Caco-2 (cell line): ENCODE measurements around the gene FIBCD1. TPM values are rescaled to one million over a fixed set of nuclear protein-coding genes. Genes with fewer than 3 reads are reported as not detected.

Experiments used
- BruUV-seq: library from RNA; stranded (reverse); fragments of 400-500 nt; replicated peaks from 2 replicates; lab custom pipeline; 2021; lab: Mats Ljungman, UMichigan
- CTCF ChIA-PET: fragments of 300-600 bp; sonication (Branson Sonifier 250); formaldehyde crosslinking; loops from one replicate; lab custom pipeline; 2022; ENCODE audit warnings: antibody characterized with exemption; lab: Charles Lee
- POLR2A ChIA-PET: fragments of 300-600 bp; sonication (Branson Sonifier 250); formaldehyde crosslinking; loops from one replicate; lab custom pipeline; 2022; ENCODE audit warnings: antibody characterized with exemption; lab: Charles Lee
- DNase-seq, 2 experiments: peaks; one replicate each; pipeline versions ENCODE4 v3.0.0 to v3.0.0-alpha.2; 2020 to 2022
- H3K27me3 ChIP-seq: replicated peaks from 2 replicates; pipeline ENCODE4 v1.6.0; 2011; ENCODE audit warnings: low read length; ENCODE audit not compliant: control insufficient read depth, insufficient read depth
- H3K36me3 ChIP-seq: 2 replicates; pipeline ENCODE4 v1.5.1; 2011; ENCODE audit warnings: low read length; ENCODE audit not compliant: control insufficient read depth, insufficient read depth
- H3K4me1 ChIP-seq: fragments of 250-450 bp; sonication (Bioruptor Pico); 2 replicates; pipeline ENCODE4 v1.5.1; 2020; ENCODE audit warnings: mild to moderate bottlenecking
- H3K4me3 ChIP-seq: 2 replicates; pipeline ENCODE4 v1.5.1; 2011; ENCODE audit warnings: low read depth, mild to moderate bottlenecking, control low read depth, low read length
- H3K9me3 ChIP-seq: fragments of 250-450 bp; sonication (Bioruptor Pico); 2 replicates; pipeline ENCODE4 v1.5.1; 2020; ENCODE audit warnings: mild to moderate bottlenecking, moderate library complexity
- H3K27ac Mint-ChIP-seq: one replicate; pipeline ENCODE4 v1.8.0; 2022; ENCODE audit warnings: mixed read lengths; ENCODE audit not compliant: unreplicated experiment
- H3K27me3 Mint-ChIP-seq: one replicate; pipeline ENCODE4 v1.8.0; 2022; ENCODE audit warnings: mixed read lengths; ENCODE audit not compliant: insufficient read depth, unreplicated experiment
- H3K36me3 Mint-ChIP-seq: one replicate; pipeline ENCODE4 v1.8.0; 2022; ENCODE audit warnings: mild to moderate bottlenecking, mixed read lengths; ENCODE audit not compliant: insufficient read depth, unreplicated experiment
- H3K4me1 Mint-ChIP-seq: one replicate; pipeline ENCODE4 v1.8.0; 2022; ENCODE audit warnings: low read depth, mixed read lengths; ENCODE audit not compliant: unreplicated experiment
- H3K4me3 Mint-ChIP-seq: one replicate; pipeline ENCODE4 v1.8.0; 2022; ENCODE audit warnings: mild to moderate bottlenecking, moderate library complexity, mixed read lengths; ENCODE audit not compliant: unreplicated experiment
- H3K9me3 Mint-ChIP-seq: one replicate; pipeline ENCODE4 v1.8.0; 2022; ENCODE audit warnings: mixed read lengths; ENCODE audit not compliant: unreplicated experiment
- CTCF ChIP-seq, 2 experiments: fragments of 200-600 bp in 1 of 2; IDR thresholded peaks; 1 replicate in 1 of 2; 2 replicates in 1 of 2; pipeline versions ENCODE4 v1.5.1 to v1.8.0; 2011 to 2022; ENCODE audit warnings: antibody characterized with exemption in 1 of 2, control low read depth in 1 of 2, inconsistent platforms in 1 of 2, low read depth in 1 of 2, low read length in 1 of 2, mild to moderate bottlenecking in 1 of 2, moderate library complexity in 1 of 2; ENCODE audit not compliant: insufficient read depth in 1 of 2, severe bottlenecking in 1 of 2, unreplicated experiment in 1 of 2
- intact Hi-C: fragments of 100-400 bp; cut with micrococcal nuclease; formaldehyde crosslinking; loops from one replicate; pipeline ENCODE4 v1.10.0; 2022; ENCODE audit not compliant: unreplicated experiment
- total RNA-seq: library from RNA; stranded (reverse); gene quantifications from 2 replicates; pipeline ENCODE4 v1.2.3, GENCODE V29; 2022

FIBCD1 gene
- total RNA-seq, 1 experiment from 2014 or later = not detected

- DNase-seq = no peak
- Histone ChIP-seq H3K27me3 (no peaks in the 10 kb centered on the region), H3K4me3 (no peak overlapping the region), H3K4me1 (no peaks in the 10 kb centered on the region), H3K36me3 (peaks cover 5% of the 10 kb centered on the region), H3K9me3 (no peaks in the 10 kb centered on the region)
- TF ChIP-seq CTCF (IDR thresholded peaks at IDR 0.05; ENCODE audit: insufficient read depth in 1 of 2, low read depth in 1 of 2, low read length in 1 of 2, severe bottlenecking in 1 of 2, unreplicated experiment in 1 of 2) = no peak
- BruUV-seq = no TSS peak
- no peak overlapping the region for H3K4me3 Mint-ChIP-seq
- H3K36me3 Mint-ChIP-seq = peaks cover 76% of the 10 kb centered on the region
- POLR2A ChIA-PET = no interaction called here
- no peaks in the 10 kb centered on the region for H3K9me3 Mint-ChIP-seq
- H3K27ac Mint-ChIP-seq = no peak overlapping the region
- CTCF ChIA-PET = no interaction called here
- H3K27me3 Mint-ChIP-seq = no peaks in the 10 kb centered on the region
- no peaks in the 10 kb centered on the region for H3K4me1 Mint-ChIP-seq
- intact Hi-C loops = no loop called here
These were observed 54.2 kb downstream of the FIBCD1 start for GRCh38 chr9:130884542-130885483.

- Histone ChIP-seq H3K36me3 (peaks cover 5% of the 10 kb centered on the region), H3K4me1 (no peaks in the 10 kb centered on the region), H3K4me3 (no peak overlapping the region), H3K27me3 (no peaks in the 10 kb centered on the region), H3K9me3 (no peaks in the 10 kb centered on the region)
- H3K9me3 Mint-ChIP-seq = no peaks in the 10 kb centered on the region
- H3K4me1 Mint-ChIP-seq = no peaks in the 10 kb centered on the region
- no peak for TF ChIP-seq CTCF (IDR thresholded peaks at IDR 0.05; ENCODE audit: insufficient read depth in 1 of 2, low read depth in 1 of 2, low read length in 1 of 2, severe bottlenecking in 1 of 2, unreplicated experiment in 1 of 2)
- no peak overlapping the region for H3K4me3 Mint-ChIP-seq
- ChIA-PET CTCF (no interaction called here), POLR2A (no interaction called here)
- H3K36me3 Mint-ChIP-seq = peaks cover 81% of the 10 kb centered on the region
- BruUV-seq = no TSS peak
- intact Hi-C loops = no loop called here
- DNase-seq = no peak
- no peak overlapping the region for H3K27ac Mint-ChIP-seq
- H3K27me3 Mint-ChIP-seq = no peaks in the 10 kb centered on the region
These were observed 54.9 kb downstream of the FIBCD1 start for GRCh38 chr9:130884111-130884531.

GRCh38 chr9:130883479-130883878 lies 55.6 kb downstream of the FIBCD1 start:
- Histone ChIP-seq H3K36me3 (peaks cover 5% of the 10 kb centered on the region), H3K9me3 (no peaks in the 10 kb centered on the region), H3K4me3 (no peak overlapping the region), H3K4me1 (no peaks in the 10 kb centered on the region), H3K27me3 (no peaks in the 10 kb centered on the region)
- Mint-ChIP-seq H3K4me1 (no peaks in the 10 kb centered on the region), H3K4me3 (no peak overlapping the region), H3K27ac (no peak overlapping the region), H3K27me3 (no peaks in the 10 kb centered on the region), H3K9me3 (no peaks in the 10 kb centered on the region), H3K36me3 (peaks cover 82% of the 10 kb centered on the region)
- DNase-seq = no peak
- intact Hi-C loops = no loop called here
- ChIA-PET CTCF (interaction anchor here (0.6 kb wide), 1 partner anchor 198 kb away, joined by 3 read pairs; no protein-coding TSS in a partner anchor), POLR2A (no interaction called here)
- BruUV-seq = no TSS peak
- no peak for TF ChIP-seq CTCF (IDR thresholded peaks at IDR 0.05; ENCODE audit: insufficient read depth in 1 of 2, low read depth in 1 of 2, low read length in 1 of 2, severe bottlenecking in 1 of 2, unreplicated experiment in 1 of 2)
